GM18498 (cell line): ENCODE measurements around the gene POLR3A.
"Not testable (repeated sequence)": the region's sequence is repeated elsewhere in the genome, so short reads cannot be mapped to it uniquely, and the experiment has no call there.

Source experiments
- ATAC-seq: cut with Tn5 transposase; IDR thresholded peaks from one replicate; pipeline ENCODE4 v1.9.1; 2021; ENCODE audit warnings: mild to moderate bottlenecking, moderate library complexity; ENCODE audit not compliant: unreplicated experiment

POLR3A gene

DNA sequence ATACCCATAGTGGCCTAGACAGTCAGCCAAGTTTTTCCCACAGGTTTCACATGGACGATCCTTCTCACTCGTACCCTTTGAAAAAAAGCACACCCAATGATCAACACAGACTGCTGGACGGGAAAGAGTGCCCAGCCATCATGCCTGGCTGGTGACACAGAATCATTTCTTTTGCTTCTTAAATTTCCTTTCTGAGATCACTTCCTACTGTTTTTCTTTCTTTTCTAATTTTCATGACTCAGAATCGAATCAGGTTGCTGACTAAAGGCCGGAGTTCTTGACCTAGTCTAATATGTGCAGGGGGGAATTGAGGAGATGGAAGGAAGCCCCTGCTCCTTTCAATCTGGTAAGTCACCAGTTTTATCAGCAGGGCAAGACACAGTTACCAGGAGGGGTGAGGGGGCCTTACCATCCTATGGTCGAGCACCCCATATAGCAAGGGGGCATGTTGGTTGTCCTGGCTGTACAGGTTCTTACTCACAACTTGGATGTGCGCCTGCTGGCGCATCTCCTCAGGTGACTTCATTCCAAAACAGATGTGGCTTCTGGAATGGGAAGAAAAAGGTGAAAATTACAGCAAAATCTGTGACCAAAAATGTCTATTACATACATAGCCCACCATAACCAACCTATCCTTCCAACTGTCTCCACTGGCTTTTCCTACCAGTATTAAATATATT lies 3.5 kb downstream of the POLR3A start:
- ATAC-seq = no peak

DNA sequence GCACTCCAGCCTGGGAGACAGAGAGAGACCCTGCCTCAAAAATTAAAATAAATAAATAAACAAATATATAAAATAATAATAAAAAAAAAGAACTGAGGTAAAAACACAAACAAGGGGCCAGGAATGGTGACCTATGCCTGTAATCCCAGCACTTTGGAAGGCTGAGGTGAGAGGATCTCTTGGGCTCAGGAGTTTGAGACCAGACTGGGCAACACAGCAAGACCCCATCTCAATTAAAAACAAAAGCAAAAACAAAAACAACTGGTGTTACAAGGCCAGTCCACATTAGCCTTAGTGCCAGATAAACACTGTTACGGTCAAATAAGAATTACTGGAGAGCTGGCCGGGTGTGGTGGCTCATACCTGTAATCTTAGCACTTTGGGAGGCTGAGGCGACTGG lies 5.6 kb downstream of the POLR3A start:
- no peak for ATAC-seq

DNA sequence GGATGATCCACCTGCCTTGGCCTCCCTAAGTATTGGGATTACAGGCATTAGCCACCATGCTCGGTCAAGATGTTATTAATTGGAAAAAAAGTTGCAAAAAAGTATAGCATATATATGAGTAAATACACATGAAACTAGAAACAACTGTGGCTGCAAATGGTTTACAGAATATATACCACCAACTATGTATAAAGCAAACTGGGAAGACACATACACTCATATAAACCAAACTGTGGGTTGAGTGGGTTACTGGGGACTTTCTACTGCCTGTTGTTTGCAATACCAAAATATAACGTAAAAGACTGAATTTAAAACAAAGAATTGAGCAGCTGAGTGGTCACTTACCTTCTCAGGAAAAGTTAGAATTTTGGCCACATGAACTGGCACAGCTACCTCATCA lies 8.1 kb downstream of the POLR3A start:
- ATAC-seq = no peak

DNA sequence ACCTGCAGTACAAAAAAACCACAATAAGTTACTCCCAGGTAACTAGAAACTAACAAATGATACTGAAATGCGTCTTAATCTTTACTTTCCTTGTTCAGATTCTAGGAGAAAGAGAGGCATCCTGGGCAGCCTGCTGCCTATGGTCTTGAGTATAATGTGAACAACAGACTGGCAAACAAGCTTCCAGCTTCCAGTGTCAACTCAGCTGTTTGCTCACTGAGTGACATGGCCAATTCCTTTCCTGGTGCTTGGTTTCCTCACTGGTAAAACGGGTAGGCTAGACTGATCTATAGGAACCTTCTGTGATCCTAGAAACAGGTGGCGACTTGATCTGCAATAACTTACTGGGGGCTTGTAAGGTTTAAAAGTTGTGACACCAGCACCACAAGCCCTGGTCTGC lies 10.1 kb downstream of the POLR3A start:
- no peak for ATAC-seq

DNA sequence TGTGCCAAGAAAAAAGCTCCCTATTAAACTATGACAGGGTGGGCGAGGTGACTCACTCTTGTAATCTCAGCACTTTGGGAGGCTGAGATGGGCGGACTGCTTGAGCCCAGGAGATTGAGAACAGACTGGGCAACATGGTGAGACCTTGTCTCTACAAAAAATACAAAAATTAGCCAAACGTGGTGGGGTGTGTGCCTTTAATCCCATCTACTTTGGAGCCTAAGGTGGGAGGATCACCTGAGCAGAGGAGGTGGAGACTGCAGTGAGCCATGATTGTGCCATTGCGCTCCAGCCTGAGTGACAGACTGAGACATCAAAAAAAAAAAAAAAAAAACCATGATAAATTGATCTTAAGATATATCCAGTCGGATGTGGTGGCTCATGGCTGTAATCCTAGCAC lies 11.5 kb downstream of the POLR3A start:
- no peak for ATAC-seq

DNA sequence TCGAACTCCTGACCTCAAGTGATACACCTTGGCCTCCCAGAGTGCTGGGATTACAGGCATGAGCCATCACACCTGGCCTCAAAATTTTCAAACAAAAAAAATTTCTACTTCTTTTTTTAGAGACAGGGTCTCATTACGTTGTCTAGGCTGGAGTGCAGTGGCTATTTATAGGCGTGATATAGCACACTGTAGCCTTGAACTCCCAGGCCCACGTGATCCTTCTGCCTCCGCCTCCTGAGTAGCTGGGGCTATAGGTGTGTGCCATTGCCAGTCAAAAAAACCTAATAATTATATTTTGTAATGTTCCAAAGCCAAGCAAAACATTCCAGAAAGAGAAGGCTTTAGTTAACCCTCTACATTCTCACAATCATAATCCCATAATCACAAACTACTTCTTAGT lies 13.8 kb downstream of the POLR3A start:
- ATAC-seq = no peak

DNA sequence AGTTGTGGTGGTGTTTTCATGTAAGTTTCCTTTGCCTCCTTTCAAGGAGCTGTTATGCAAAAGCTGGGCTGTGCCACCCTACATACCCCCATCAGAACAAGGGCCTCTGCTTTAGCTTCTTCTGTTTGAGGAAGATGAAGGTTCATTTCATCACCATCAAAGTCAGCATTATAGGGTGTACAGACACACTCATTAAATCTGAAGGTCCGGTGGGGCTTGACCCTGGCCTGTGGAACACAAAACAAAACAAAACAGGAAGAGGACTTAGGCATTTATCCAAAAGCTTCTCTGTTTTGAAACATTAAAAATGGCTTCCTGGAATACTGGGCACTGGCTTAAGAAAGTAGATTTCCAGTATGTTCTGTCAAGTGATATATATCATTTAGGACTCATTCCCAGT lies 15.8 kb downstream of the POLR3A start:
- no peak for ATAC-seq

DNA sequence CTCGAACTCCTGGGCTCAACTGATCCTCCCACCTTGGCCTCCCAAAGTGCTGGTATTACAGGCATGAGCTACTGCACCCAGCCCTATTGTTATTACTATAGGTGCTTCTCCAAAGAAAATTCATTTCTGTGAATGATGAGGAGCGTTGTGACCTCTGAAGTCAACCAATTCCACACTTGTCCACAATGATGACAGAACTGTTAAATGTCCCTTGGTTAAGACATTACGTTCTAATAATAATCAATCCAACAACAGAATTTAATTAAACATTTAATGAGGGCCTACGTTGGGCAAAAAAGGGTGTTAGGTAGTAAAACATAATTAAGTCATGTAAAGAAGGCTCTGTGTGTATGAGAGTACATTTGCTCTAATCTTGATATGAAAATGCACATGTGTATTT lies 18.2 kb downstream of the POLR3A start:
- no peak for ATAC-seq

DNA sequence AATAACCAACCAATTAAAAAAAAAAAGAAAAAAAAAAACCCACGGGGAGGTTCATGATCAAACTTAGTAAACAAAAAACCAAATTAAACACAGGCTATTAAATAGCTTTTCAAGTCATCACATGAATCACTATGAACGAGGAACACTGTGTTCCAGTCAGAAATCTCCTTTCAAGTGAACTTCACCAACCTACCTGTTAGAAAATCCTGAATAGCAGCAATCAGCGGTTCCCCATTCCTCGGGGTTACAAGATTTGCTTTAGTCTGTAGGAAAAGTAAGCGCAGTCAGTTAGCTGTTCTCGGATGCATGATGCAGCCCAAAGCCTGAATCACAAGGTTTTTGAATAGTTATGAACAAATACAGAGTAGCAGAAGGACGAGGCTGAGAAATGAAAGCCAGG lies 19.0 kb downstream of the POLR3A start:
- no peak for ATAC-seq

DNA sequence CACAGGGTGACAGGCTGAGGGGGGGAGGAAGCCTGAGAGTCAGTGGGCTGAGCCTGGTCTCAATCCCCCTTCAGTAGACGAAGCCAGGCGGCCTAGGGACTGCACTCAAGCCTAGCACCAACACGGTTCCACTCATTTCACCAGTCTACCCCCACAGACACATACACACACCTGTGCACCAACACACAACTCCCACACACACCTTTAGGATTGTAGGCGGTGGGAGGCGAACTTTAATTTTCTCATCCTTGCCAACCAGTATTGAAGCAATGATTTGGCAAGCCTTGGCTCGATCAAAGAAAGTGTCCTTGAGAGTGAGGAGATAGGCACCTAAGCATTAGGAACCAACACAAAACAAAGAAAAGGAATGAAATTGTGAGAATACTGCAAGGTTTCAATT lies 19.7 kb downstream of the POLR3A start:
- ATAC-seq = no peak

DNA sequence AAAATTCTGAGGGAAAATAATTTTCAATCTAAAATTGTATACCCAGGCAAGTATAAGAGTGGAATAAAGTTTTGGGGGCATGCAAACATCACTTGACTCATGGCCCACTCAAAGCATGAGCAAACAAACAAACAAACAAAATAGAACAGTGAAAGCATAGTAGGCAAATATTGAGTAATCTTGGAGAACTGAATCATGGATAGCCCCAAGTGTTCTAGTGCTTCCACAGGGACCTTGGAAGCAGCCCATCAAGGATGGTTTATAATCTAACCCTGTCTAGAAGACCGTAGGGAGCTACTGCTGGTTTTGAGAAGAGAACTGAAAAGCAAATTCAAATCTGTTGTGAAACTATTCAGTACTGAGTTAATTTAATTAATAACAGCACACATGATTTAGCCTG lies 22.1 kb downstream of the POLR3A start:
- no peak for ATAC-seq

DNA sequence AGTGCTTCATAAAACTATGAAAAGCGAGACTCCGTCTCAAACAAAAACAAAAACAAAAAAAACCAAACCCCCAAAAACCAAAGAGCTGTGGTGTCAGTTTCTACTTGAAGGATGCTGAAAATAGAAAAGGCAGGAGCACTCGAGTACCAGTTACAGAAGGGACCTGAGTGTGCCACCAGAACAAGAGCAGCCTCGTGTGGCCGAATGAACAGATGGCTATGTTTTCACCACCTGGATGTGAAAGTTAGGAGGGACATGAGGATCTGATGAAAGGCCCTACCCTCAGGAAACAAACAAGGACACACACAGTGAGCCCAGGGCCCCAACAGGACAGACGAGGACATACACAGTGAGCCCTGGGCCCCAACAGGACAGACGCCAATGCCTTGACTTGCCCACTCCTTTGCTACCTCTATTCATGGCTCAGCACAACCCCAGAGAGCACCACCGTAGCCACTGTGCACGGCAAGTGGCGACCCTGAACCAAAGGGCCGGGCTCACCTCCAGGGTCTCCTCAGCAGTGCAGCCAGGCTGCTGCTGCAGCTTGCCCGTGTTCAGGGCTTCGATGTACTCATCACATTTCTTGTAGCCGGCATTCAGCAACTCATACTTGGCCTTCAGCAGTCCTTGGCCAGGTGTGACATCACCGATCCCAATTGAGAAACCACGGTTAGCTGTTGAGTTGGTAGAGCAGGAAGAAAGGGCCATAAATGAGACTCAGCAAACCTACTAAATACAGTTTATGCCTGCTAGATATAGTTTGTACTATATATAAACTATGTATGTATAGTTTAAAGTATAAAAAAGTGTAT lies 24.9 kb downstream of the POLR3A start:
- no peak for ATAC-seq

DNA sequence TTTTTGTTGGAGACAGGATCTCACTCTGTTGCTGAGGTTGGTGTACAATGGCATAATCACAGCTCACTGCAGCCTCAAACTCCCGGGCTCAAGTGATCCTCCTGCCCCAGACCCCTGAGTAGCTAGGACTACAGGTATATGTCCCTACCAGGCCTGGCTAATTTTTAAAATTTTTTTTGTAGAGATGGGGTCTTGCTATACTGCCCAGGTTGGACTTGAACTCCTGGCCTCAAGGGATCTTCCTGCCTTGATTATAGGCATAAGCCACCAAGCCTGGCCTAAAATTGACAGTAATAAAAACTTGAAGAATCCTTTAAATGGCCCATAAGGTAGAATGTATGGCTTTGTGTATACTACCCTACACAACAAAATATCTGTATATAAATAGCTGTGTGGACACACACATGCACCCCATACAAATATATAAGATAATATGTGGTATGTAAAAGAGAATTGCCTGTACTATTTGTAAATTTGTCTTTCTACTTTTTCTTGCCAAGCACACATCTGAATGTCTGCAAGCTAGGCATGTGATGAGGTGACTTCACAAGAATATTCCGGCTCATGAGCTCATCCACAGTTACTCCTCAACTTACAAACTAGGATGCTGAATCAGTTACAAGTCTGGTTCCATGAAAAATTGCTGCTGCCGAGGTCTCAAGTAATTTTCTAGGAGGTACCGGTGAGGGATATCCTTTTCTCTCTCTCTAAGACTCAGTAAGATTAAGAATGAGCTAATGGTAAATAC lies 26.6 kb downstream of the POLR3A start:
- no peak for ATAC-seq

DNA sequence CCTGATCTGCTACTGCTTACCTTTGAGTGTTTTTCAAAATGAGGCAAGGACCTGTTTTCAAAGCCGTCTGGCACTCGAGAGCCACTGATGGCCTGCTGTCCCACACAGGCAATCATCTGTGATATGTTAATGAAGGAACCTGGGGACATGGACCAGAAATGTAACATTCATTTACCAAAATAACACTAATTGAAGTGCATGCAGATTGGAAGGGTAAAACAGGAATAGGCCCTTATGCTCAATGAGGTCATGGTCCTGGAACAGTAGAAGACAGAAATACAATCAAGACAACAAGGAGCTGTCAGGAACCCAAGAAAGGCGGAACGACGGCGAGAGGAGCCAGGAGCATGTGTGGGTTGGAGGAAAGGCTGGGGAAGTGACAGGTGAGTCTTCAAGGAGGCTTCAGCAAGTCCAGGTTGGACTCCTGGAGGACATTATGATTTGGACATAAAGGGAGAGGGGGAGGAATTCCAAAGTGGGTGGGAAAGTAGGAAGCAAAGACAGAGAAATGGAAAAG lies 28.3 kb downstream of the POLR3A start:
- no peak for ATAC-seq

DNA sequence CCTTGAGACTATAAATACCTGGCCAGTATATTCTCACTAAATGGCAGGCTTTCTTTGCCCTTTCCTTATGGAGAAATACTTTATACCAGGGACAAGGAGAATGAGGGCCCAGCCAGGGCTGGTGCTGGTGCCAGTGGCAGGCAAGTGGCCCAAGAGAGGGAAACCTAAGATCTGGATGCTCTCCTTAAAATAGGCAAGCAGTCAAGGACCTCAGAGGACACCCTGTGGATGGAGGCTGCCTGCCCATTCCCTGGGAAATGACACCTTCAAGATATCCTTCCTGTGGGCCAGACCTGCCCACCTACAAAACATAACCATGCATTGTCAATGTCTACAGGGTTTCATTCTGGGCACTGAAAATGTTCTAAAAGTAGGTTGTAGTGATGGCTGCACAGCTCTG lies 29.1 kb downstream of the POLR3A start:
- ATAC-seq = no peak

DNA sequence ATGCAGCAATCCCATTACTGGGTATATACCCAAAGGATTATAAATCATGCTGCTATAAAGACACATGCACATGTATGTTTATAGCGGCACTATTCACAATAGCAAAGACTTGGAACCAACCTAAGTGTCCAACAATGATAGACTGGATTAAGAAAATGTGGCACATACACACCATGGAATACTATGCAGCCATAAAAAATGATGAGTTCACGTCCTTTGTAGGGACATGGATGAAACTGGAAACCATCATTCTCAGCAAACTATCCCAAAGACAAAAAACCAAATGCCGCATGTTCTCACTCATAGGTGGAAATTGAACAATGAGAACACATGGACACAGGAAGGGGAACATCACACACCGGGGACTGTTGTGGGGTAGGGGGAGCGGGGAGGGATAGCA lies 30.5 kb downstream of the POLR3A start:
- not testable (repeated sequence) for ATAC-seq

DNA sequence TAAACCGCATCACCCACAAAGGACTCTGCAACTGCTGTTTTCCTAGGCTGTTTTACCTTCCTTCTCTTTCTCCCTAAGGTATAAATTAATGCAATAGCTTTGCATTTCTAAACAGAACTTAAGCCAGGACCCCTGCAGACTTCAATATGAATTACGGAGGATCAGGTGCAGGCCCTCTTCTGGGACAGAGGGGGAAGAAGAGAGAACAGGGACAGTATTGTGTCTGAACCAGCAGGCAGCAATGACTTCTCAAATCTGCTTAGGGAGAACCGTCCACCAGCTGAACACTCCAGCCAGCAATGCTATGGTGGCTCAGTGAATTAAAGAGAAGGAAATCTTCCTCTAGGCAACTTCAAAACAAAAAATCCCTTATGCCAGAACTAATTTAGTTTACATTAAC lies 35.7 kb downstream of the POLR3A start:
- no peak for ATAC-seq

DNA sequence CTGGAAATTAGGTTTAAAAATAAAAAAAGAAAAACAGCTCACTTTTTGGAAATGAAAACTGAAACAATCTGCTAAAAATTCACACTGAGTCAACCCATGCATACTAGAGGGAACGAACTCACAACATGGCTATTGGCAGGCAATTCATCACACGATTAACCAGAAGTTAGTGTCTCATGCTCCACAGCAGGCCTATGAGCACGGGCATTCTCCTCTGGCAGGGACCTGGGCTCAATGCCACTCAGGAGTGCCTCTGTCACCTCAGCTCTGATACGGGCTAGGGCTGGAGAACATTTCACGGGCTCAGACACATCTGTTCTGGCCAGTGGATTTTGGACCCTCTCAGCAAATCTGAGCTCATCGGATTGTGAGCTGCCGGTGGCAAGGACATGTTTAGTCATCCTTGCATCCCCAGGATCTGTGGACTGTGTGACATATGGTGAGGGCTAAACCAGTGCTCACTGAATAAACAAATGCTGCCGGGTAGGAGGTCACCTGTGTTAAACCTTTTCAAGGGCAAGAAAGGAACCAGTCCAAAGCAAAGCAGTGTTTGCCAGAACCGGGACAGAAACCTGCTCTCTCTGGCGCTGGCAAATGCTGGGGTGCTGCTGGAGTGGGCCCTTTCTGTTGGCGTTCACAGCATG lies 40.1 kb downstream of the POLR3A start:
- ATAC-seq = no peak

DNA sequence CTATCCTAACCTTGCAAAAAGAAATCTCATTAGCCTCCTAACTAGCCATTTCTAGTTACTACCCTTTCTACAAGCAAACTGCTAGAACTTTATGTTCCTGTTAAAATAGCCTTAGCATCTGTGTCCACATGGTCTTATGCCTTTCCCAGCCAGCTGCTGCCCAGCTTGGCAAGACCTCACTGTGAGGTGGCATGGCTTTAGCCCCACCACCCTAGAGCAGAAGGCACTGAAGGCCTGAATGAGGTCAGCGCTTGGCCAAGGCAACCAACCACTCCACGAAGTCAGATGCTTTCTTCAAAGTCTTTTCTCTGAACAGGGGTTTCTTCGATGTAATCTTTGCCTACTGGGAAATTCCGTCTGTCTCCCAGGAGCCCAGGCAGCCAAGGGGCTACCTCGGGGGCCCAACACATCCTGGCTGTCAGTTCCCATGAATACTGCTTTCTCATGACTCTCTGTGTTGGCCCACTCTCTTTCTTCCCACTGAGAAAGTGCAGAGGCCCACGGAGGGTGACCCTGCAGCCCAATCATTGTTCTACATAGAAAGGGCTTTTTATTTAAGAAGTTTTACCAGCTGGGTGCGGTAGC lies 41.6 kb downstream of the POLR3A start:
- ATAC-seq = no peak

DNA sequence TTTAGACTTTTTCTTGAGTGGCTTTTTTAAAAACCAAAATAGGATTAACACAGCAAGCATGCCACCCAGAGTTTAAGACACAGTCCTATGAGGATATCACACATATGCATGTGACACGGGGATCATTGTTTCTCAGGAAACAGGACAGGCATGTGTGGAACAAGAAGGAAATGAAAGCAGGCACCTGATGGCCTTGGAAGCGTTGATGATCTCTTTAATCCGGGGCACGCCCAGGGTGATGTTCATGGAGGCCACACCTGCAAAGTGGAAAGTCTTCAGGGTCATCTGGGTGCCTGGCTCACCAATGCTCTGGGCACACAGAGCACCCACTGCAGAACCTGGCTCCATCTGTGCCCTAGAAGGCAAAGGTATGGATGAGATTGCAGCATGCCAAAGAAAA lies 44.3 kb downstream of the POLR3A start:
- no peak for ATAC-seq
